H1 (cell line): ENCODE results near the gene SPTB. TPM values are rescaled to one million over a fixed set of nuclear protein-coding genes. Genes with fewer than 3 reads are reported as not detected.

ENCODE experiments used
- CTCF ChIA-PET: fragments of 300-600 bp; sonication (Branson Sonifier 250); formaldehyde crosslinking; loops from one replicate; lab custom pipeline; 2021; ENCODE audit not compliant: partially characterized antibody; lab: Charles Lee
- POLR2A ChIA-PET: fragments of 300-600 bp; sonication (Branson Sonifier 250); formaldehyde crosslinking; loops from one replicate; lab custom pipeline; 2021; ENCODE audit warnings: inconsistent platforms; ENCODE audit not compliant: partially characterized antibody; lab: Charles Lee
- DNase-seq, 2 experiments: peaks; one replicate each; pipeline versions ENCODE4 v3.0.0 to v3.0.0-alpha.2; 2010 to 2022; ENCODE audit warnings: low spot score in 2 of 2, low read depth in 1 of 2, mixed read lengths in 1 of 2
- FAIRE-seq: peaks from 2 replicates; lab custom pipeline; 2011; peaks lifted over from hg19 to GRCh38; lab: Jason Lieb, UNC
- H2AFZ ChIP-seq: 2 replicates; pipeline ENCODE4 v1.8.1; 2012; ENCODE audit warnings: low read length, inconsistent platforms
- H2AK5ac ChIP-seq: 2 replicates; pipeline ENCODE4 v1.6.1; 2013; ENCODE audit warnings: low read depth, low read length
- H2BK120ac ChIP-seq: replicated peaks from 2 replicates; pipeline ENCODE3; 2013; ENCODE audit warnings: low read depth, low read length, inconsistent platforms
- H2BK12ac ChIP-seq: 2 replicates; pipeline ENCODE4 v1.6.1; 2013; ENCODE audit warnings: low read depth, low read length
- H2BK15ac ChIP-seq: 2 replicates; pipeline ENCODE4 v1.6.1; 2013; ENCODE audit warnings: low read length
- H2BK20ac ChIP-seq: 2 replicates; pipeline ENCODE4 v1.6.1; 2013; ENCODE audit warnings: low read length
- H2BK5ac ChIP-seq: 2 replicates; pipeline ENCODE4 v1.6.1; 2013; ENCODE audit warnings: low read depth, low read length
- H3K14ac ChIP-seq: 2 replicates; pipeline ENCODE4 v1.6.1; 2013; ENCODE audit warnings: inconsistent platforms; ENCODE audit not compliant: insufficient read length
- H3K18ac ChIP-seq: 2 replicates; pipeline ENCODE4 v1.6.1; 2013; ENCODE audit warnings: low read length; ENCODE audit errors: extremely low read depth
- H3K23ac ChIP-seq: 2 replicates; pipeline ENCODE4 v1.6.1; 2013; ENCODE audit warnings: inconsistent platforms; ENCODE audit not compliant: insufficient read length
- H3K23me2 ChIP-seq: 2 replicates; pipeline ENCODE4 v1.6.1; 2013; ENCODE audit warnings: low read depth, low read length
- H3K27ac ChIP-seq: 2 replicates; pipeline ENCODE4 v1.6.1; 2011; ENCODE audit warnings: low read depth, low read length, inconsistent platforms
- H3K27me3 ChIP-seq, 4 experiments: replicated peaks in 1 of 4; 1 replicate in 1 of 4; 2 replicates in 3 of 4; pipeline versions ENCODE4 v1.6.1 to v1.8.1; 2011 to 2013; ENCODE audit warnings: low read length in 3 of 4, mild to moderate bottlenecking in 3 of 4, inconsistent platforms in 2 of 4, mixed read lengths in 2 of 4, moderate library complexity in 1 of 4; ENCODE audit not compliant: control insufficient read depth in 3 of 4, insufficient read depth in 3 of 4; ENCODE audit errors: extremely low read depth in 1 of 4
- H3K36me3 ChIP-seq, 4 experiments: 2 replicates each; pipeline versions ENCODE4 v1.6.1 to v1.8.1; 2011 to 2013; ENCODE audit warnings: mild to moderate bottlenecking in 4 of 4, low read length in 3 of 4, moderate library complexity in 2 of 4, control low read depth in 1 of 4, inconsistent platforms in 1 of 4; ENCODE audit not compliant: insufficient read depth in 4 of 4, control insufficient read depth in 2 of 4
- H3K4ac ChIP-seq: replicated peaks from 2 replicates; pipeline ENCODE3; 2013; ENCODE audit warnings: low read length, low read depth, mixed read lengths, inconsistent platforms; ENCODE audit not compliant: insufficient read length
- H3K4me1 ChIP-seq, 4 experiments: replicated peaks in 1 of 4; 1 replicate in 1 of 4; 2 replicates in 3 of 4; pipeline versions ENCODE4 v1.6.1 to v1.8.1; 2011 to 2013; ENCODE audit warnings: low read length in 3 of 4, inconsistent platforms in 2 of 4, mixed read lengths in 1 of 4; ENCODE audit not compliant: insufficient read depth in 4 of 4, control insufficient read depth in 3 of 4
- H3K4me2 ChIP-seq, 2 experiments: 2 replicates each; pipeline versions ENCODE4 v1.6.1 to v1.8.1; 2011 to 2013; ENCODE audit warnings: low read depth in 2 of 2, low read length in 2 of 2, control low read depth in 1 of 2, inconsistent platforms in 1 of 2, mild to moderate bottlenecking in 1 of 2; ENCODE audit not compliant: insufficient read depth in 1 of 2
- H3K4me3 ChIP-seq, 4 experiments: fragments of 200-600, 300-600 bp in 1 of 4; sonication (generic), shearing (Covaris generic), sonication (Bioruptor Twin) in 1 of 4; 2 replicates each; pipeline versions ENCODE4 v1.5.1 to v1.8.1; 2011 to 2016; ENCODE audit warnings: low read length in 4 of 4, low read depth in 3 of 4, control low read depth in 2 of 4, inconsistent platforms in 2 of 4, mild to moderate bottlenecking in 2 of 4, mixed read lengths in 1 of 4, moderate library complexity in 1 of 4; ENCODE audit not compliant: insufficient read depth in 2 of 4; ENCODE audit errors: extremely low read depth in 1 of 4
- H3K56ac ChIP-seq: replicated peaks from 2 replicates; pipeline ENCODE3; 2013; ENCODE audit warnings: low read depth, mild to moderate bottlenecking, mixed read lengths, low read length, inconsistent platforms; ENCODE audit not compliant: insufficient read length
- H3K79me1 ChIP-seq: 2 replicates; pipeline ENCODE4 v1.6.1; 2013; ENCODE audit warnings: low read depth, low read length, control low read depth
- H3K79me2 ChIP-seq, 2 experiments: 2 replicates each; pipeline versions ENCODE4 v1.6.1 to v1.8.1; 2012 to 2013; ENCODE audit warnings: low read length in 2 of 2, mild to moderate bottlenecking in 2 of 2, inconsistent platforms in 1 of 2; ENCODE audit not compliant: insufficient read depth in 2 of 2, control insufficient read depth in 1 of 2
- H3K9ac ChIP-seq, 4 experiments: replicated peaks in 1 of 4; 1 replicate in 1 of 4; 2 replicates in 3 of 4; pipeline versions ENCODE4 v1.6.1 to v1.8.1; 2011 to 2013; ENCODE audit warnings: low read depth in 3 of 4, low read length in 3 of 4, control low read depth in 2 of 4, mild to moderate bottlenecking in 2 of 4, moderate library complexity in 2 of 4, inconsistent platforms in 1 of 4; ENCODE audit errors: extremely low read depth in 1 of 4
- H3K9me3 ChIP-seq, 2 experiments: 2 replicates each; pipeline versions ENCODE4 v1.6.1 to v1.8.1; 2012 to 2013; ENCODE audit warnings: mild to moderate bottlenecking in 2 of 2, moderate library complexity in 2 of 2, control low read depth in 1 of 2, inconsistent platforms in 1 of 2, low read depth in 1 of 2, low read length in 1 of 2, mixed read lengths in 1 of 2; ENCODE audit not compliant: insufficient read depth in 2 of 2
- H4K20me1 ChIP-seq, 2 experiments: replicated peaks in 1 of 2; 2 replicates each; pipeline versions ENCODE3 to v1.8.1; 2011 to 2013; ENCODE audit warnings: inconsistent platforms in 2 of 2, low read length in 2 of 2, mild to moderate bottlenecking in 1 of 2; ENCODE audit not compliant: insufficient read depth in 2 of 2, control insufficient read depth in 1 of 2
- H4K5ac ChIP-seq: 2 replicates; pipeline ENCODE4 v1.6.1; 2013; ENCODE audit warnings: low read length, low read depth, mixed read lengths, inconsistent platforms; ENCODE audit not compliant: insufficient read length
- H4K8ac ChIP-seq: 2 replicates; pipeline ENCODE4 v1.8.0; 2013; ENCODE audit warnings: mild to moderate bottlenecking, moderate library complexity, low read length, inconsistent platforms; ENCODE audit not compliant: insufficient read depth; ENCODE audit errors: extremely low read depth
- H4K91ac ChIP-seq: replicated peaks from 2 replicates; pipeline ENCODE3; 2013; ENCODE audit warnings: low read length, mixed read lengths, inconsistent platforms; ENCODE audit not compliant: insufficient read length
- CHD1 ChIP-seq: IDR thresholded peaks from 2 replicates; pipeline ENCODE4 v1.6.1; 2012; ENCODE audit warnings: low read depth, low read length, improper control_type of control experiment
- CTBP2 ChIP-seq: IDR thresholded peaks from 2 replicates; pipeline ENCODE4 v1.7.0; 2011; ENCODE audit warnings: borderline replicate concordance, mild to moderate bottlenecking, moderate library complexity, mixed read lengths, low read length; ENCODE audit not compliant: insufficient read depth, insufficient read length
- RAD21 ChIP-seq, 2 experiments: IDR thresholded peaks in 1 of 2; conservative IDR thresholded peaks in 1 of 2; 2 replicates each; pipeline ENCODE4 v1.6.1; 2011; ENCODE audit warnings: low read depth in 2 of 2, low read length in 2 of 2, improper control_type of control experiment in 1 of 2, inconsistent platforms in 1 of 2, mild to moderate bottlenecking in 1 of 2, moderate library complexity in 1 of 2
- SIN3A ChIP-seq, 2 experiments: IDR thresholded peaks in 1 of 2; conservative IDR thresholded peaks in 1 of 2; 2 replicates each; pipeline ENCODE4 v1.6.1; 2011 to 2012; ENCODE audit warnings: low read length in 2 of 2, improper control_type of control experiment in 1 of 2, low read depth in 1 of 2, mild to moderate bottlenecking in 1 of 2
- WGBS, 2 experiments: shearing (Covaris generic) in 1 of 2; methylation state at CpG; one replicate each; pipeline versions ENCODE4 v1.1.6 to v1.1.7; 2013 to 2015; ENCODE audit warnings: low lambda C conversion rate in 2 of 2, mixed read lengths in 2 of 2, inconsistent platforms in 1 of 2, low coverage in 1 of 2, missing lambda C conversion rate in 1 of 2; ENCODE audit not compliant: insufficient replicate concordance in 2 of 2, insufficient coverage in 1 of 2, insufficient read length in 1 of 2; ENCODE audit errors: extremely low coverage in 1 of 2, missing lambda C conversion rate in 1 of 2; 5-methylcytosine and 5-hydroxymethylcytosine counted together
- polyA plus RNA-seq, 7 experiments: library from polyadenylated mRNA; depleted of rRNA in 3 of 7; stranded (reverse) in 5 of 7; unstranded in 2 of 7; fragments of >200 nt in 5 of 7; fragments of 200-250 nt in 2 of 7; gene quantifications; 1 replicate in 5 of 7; 2 replicates in 1 of 7; 4 replicates in 1 of 7; pipeline versions ENCODE4 v1.2.1 to v1.2.3, GENCODE V29; 2011 to 2013; ENCODE audit warnings: missing spikeins in 2 of 7, mixed read lengths in 2 of 7
- total RNA-seq: library from RNA; stranded (reverse); fragmentation: NEBNext Ultra II Directional; extraction: Animal tissue kit (Norgen Biotek cat#: 25700); gene quantifications from 2 replicates; pipeline ENCODE4 v1.2.1, GENCODE V29; 2021

Gene SPTB
- total and polyA plus RNA-seq, 2 of the 8 experiments (the other 6 are each of a cell fraction or from before 2014, with no cell fraction given) = 0.30 to 2.4 TPM

DNA sequence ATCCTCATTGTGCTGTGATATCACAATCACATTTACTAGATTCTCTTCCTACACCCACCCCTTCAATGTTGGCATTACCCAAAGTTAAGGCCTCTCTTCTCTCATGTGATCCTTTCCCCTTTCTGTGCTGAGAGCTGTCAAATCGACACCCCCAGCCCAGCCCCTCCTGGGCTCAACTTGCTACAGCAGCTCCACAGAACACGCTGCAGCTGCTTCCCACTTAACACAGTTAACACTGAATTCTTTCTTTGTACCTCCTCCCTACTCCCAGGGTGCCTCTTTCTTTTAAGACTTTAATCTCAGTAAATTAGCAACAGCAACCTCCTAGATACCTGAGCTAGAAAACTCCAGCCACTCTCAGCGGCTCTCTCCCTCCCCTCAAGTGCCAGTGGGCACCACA lies 17.8 kb downstream of the SPTB start:
- no peaks in the 10 kb centered on the region; a peak in 1 of 7 replicates for H3K27me3 ChIP-seq
- no peak overlapping the region for H3K27ac ChIP-seq
- CTCF ChIA-PET = interaction anchor here (0.7 to 2.4 kb wide), 8 partner anchors 15 to 174 kb away, joined by 3 to 11 read pairs (median 4); no protein-coding TSS in a partner anchor
- H2BK5ac ChIP-seq = no peak overlapping the region
- no peaks in the 10 kb centered on the region for H3K9me3 ChIP-seq
- no peaks in the 10 kb centered on the region for H3K79me1 ChIP-seq
- FAIRE-seq = no peak
- no peak overlapping the region for H3K18ac ChIP-seq
- H4K5ac ChIP-seq = no peak overlapping the region
- H2AK5ac ChIP-seq = no peak overlapping the region; the same call in 1 of the 2 replicates
- POLR2A ChIA-PET = no interaction called here
- H4K91ac ChIP-seq = no peak overlapping the region
- no peaks in the 10 kb centered on the region for H3K36me3 ChIP-seq
- H3K23ac ChIP-seq = no peak overlapping the region
- H3K79me2 ChIP-seq = no peaks in the 10 kb centered on the region
- H3K14ac ChIP-seq = no peak overlapping the region
- peak overlapping the region; percentile 62; the same call in 1 of the 2 replicates for H2BK12ac ChIP-seq
- no peak overlapping the region for H3K4ac ChIP-seq
- no peak overlapping the region for H3K9ac ChIP-seq
- no peak overlapping the region for H2AFZ ChIP-seq
- no peaks in the 10 kb centered on the region for H3K23me2 ChIP-seq
- 56% methylated on average over 3 of the region's 3 CpGs; no CpG with 5 or more reads in 1 of the 2 experiments for WGBS, 2 experiments
- DNase-seq = no peak
- H3K4me3 ChIP-seq = no peak overlapping the region
- no peak overlapping the region for H2BK120ac ChIP-seq
- H4K20me1 ChIP-seq = no peaks in the 10 kb centered on the region
- peaks cover 6 to 22% (median 10%) of the 10 kb centered on the region in 4 experiments; a peak in 5 of 7 replicates for H3K4me1 ChIP-seq
- no peak for TF ChIP-seq RAD21 (IDR thresholded peaks at IDR 0.05 in 1 of 2, conservative IDR thresholded peaks at IDR 0.05 in 1 of 2; ENCODE audit: low read depth in 2 of 2, low read length in 2 of 2)
- no peak for TF ChIP-seq CHD1
- TF ChIP-seq CTBP2 = no peak
- no peak for TF ChIP-seq SIN3A (conservative IDR thresholded peaks at IDR 0.05 in 1 of 2, IDR thresholded peaks at IDR 0.05 in 1 of 2; ENCODE audit: low read depth in 1 of 2, low read length in 2 of 2)
- H3K56ac ChIP-seq = no peak overlapping the region
- no peak overlapping the region for H2BK20ac ChIP-seq
- H4K8ac ChIP-seq = no peak overlapping the region; the same call in 1 of the 2 replicates
- no peak overlapping the region; a peak in 1 of 4 replicates for H3K4me2 ChIP-seq
- 0 out of 2 replicates have a peak overlapping the region, but pooled peaks have one; percentile 31 for H2BK15ac ChIP-seq
